Measurements from ENCODE around the gene RAET1G. TPM values are rescaled to one million over a fixed set of nuclear protein-coding genes. Genes with fewer than 3 reads are reported as not detected.
"Not testable (repeated sequence)": the region's sequence is repeated elsewhere in the genome, so short reads cannot be mapped to it uniquely, and the experiment has no call there.

The RAET1G gene
- total RNA-seq, 1 donor, result 4.6 TPM

GRCh38 chr6:149931501-149931900 is 8.6 kb upstream of the RAET1G start:
- DNase-seq (ENCODE audit: low read depth), result no peak
- TF ChIP-seq CTCF (IDR thresholded peaks at IDR 0.05; ENCODE audit: insufficient read depth, low read length), result no peak
- H3K4me3 ChIP-seq (ENCODE audit: low read depth, low read length), result no peak overlapping the region

GRCh38 chr6:149929422-149929821 is 6.5 kb upstream of the RAET1G start:
- peak; percentile 50 for TF ChIP-seq CTCF (IDR thresholded peaks at IDR 0.05; ENCODE audit: insufficient read depth, low read length)
- no peak for DNase-seq (ENCODE audit: low read depth)
- no peak overlapping the region for H3K4me3 ChIP-seq (ENCODE audit: low read depth, low read length)

GRCh38 chr6:149927025-149927424 is 4.1 kb upstream of the RAET1G start:
- H3K4me3 ChIP-seq (ENCODE audit: low read depth, low read length); DNase-seq (ENCODE audit: low read depth): not testable (repeated sequence)

- H3K4me3 ChIP-seq (ENCODE audit: low read depth, low read length), result peak overlapping the region; percentile 53
- peak; percentile 95 for TF ChIP-seq CTCF (IDR thresholded peaks at IDR 0.05; ENCODE audit: insufficient read depth, low read length)
- DNase-seq (ENCODE audit: low read depth), result peak; percentile 78
These were observed 3.3 kb upstream of the RAET1G start for GRCh38 chr6:149925974-149926777.

- DNase-seq (ENCODE audit: low read depth), result no peak
- peak overlapping the region; percentile 53 for H3K4me3 ChIP-seq (ENCODE audit: low read depth, low read length)
- no peak for TF ChIP-seq CTCF (IDR thresholded peaks at IDR 0.05; ENCODE audit: insufficient read depth, low read length)
These were observed 2.5 kb upstream of the RAET1G start for GRCh38 chr6:149925253-149925973.

GRCh38 chr6:149924933-149925252 is 2.0 kb upstream of the RAET1G start:
- TF ChIP-seq CTCF (IDR thresholded peaks at IDR 0.05; ENCODE audit: insufficient read depth, low read length), result no peak
- no peak for DNase-seq (ENCODE audit: low read depth)
- no peak overlapping the region for H3K4me3 ChIP-seq (ENCODE audit: low read depth, low read length)

- no peak overlapping the region for H3K4me3 ChIP-seq (ENCODE audit: low read depth, low read length)
- no peak for DNase-seq (ENCODE audit: low read depth)
- TF ChIP-seq CTCF (IDR thresholded peaks at IDR 0.05; ENCODE audit: insufficient read depth, low read length), result no peak
These were observed 1.4 kb upstream of the RAET1G start for GRCh38 chr6:149924206-149924932.
